ENCODE results near the gene CFAP65.

GRCh38 chr2:218990612-218991011 is 50.7 kb downstream of the CFAP65 start:
- no peak for TF ChIP-seq CTCF (IDR thresholded peaks at IDR 0.05)
- no peak for TF ChIP-seq POLR2AphosphoS5 (IDR thresholded peaks at IDR 0.05; ENCODE audit: low read depth, low read length)

All from Panc1 (cell line).